ENCODE data around the gene OR2H2.

OR2H2 gene

DNA sequence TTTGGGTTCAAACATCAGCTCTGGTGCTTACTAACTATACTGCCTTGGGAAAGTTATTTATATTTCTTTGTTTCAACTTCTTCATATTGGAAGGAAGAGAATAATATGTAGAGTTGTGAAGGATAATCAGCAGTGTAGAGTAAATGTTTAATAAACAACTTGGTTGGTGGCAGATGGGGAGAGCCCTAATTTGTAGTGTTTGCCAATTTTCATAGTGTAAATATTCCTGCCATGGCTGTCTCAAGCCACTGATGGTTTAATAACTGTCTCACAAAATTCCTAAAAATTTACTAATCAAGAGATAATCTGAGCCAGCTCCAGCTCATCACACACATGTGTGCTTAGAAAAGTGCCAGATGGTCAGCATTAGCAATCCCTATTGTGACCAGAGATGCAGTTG, at the start of gene OR2H2:
OR2H2 (plus strand) TSS at position 301 of the 400 bp plus-strand sequence. CDS start 2,824 bp downstream, outside the sequence.
- DNase-seq, result no peak

DNA sequence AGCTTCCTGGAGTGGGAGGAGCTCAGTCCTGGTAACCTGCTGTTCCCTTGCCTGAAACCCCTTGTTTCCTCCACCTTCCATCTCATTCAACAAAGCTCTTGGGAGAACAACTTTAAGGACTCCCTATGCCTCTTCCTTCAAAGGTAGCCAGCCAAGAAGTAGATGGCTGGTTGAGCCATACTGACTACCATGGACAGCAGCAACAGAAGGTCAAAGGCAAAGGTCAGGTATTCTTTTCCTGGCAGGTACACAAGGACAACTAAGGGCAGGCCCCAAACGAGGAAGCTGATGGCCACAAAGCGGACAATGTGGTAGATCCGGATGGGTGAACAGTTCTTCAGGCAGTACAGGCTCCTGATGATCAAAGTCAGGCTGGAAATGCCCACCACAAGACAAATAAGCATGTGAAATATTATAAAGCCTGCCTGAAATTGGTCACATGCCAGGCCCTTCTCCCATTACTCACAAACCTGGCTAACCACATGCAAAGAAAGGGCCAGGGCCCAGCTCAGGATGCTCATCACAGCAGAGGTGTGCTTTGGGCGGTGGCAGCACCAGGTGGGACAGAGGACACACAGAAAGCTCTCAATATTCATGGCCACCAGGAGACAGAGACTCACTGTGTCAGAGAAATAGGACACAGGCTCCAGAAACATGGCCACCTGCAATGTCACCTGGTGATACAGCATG, 47.1 kb upstream of the OR2H2 start:
- DNase-seq, result no peak

DNA sequence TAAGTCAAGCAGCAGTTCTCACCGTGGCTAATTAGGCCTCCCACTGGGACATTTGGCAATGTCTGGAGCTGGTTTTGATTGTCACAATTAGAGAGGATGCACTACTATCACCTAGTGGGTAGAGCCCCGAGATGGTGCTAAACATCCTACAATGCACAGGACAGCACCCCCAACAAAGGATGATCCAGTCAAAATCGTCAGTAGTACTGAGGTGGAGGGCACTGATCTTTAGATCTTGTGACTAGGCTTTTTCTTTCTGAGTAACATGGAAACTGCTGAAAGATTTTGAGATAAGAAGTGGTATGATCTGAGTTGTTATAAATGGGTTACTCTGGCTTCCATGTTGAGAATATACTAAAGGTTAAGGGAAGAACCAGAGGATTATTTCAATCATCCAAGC, 37.3 kb upstream of the OR2H2 start:
- no peak for DNase-seq

DNA sequence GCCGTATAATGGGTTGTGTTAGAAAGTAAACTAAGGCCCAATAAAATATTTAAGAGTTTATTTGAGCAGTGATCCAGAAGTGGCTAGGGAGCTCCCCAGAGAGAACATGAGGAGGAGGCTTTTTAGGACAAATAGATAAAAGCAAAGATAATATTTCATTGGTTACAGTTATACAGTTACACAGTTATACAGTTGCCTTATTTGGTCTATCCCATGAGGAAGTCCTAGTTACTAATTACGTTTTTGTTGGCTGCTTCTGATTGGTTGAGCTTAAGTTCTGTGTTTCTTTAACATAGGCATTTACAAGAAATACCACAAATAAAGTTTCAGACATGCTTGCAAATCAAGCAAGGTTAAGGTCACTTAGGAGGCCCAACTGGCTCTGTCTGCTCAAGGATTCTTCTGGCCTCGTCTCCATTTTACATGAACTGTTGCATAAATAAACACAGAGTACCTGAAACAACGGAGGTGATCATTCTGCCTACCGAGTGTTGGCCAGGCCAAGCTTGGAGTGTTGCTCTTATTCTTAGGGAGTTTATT, 32.3 kb upstream of the OR2H2 start:
- peak; percentile 22 for DNase-seq

DNA sequence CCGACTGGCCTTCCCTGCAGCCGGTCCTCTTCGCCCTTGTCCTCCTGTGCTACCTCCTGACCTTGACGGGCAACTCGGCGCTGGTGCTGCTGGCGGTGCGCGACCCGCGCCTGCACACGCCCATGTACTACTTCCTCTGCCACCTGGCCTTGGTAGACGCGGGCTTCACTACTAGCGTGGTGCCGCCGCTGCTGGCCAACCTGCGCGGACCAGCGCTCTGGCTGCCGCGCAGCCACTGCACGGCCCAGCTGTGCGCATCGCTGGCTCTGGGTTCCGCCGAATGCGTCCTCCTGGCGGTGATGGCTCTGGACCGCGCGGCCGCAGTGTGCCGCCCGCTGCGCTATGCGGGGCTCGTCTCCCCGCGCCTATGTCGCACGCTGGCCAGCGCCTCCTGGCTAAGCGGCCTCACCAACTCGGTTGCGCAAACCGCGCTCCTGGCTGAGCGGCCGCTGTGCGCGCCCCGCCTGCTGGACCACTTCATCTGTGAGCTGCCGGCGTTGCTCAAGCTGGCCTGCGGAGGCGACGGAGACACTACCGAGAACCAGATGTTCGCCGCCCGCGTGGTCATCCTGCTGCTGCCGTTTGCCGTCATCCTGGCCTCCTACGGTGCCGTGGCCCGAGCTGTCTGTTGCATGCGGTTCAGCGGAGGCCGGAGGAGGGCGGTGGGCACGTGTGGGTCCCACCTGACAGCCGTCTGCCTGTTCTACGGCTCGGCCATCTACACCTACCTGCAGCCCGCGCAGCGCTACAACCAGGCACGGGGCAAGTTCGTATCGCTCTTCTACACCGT, 31.5 kb upstream of the OR2H2 start:
- DNase-seq, result no peak

DNA sequence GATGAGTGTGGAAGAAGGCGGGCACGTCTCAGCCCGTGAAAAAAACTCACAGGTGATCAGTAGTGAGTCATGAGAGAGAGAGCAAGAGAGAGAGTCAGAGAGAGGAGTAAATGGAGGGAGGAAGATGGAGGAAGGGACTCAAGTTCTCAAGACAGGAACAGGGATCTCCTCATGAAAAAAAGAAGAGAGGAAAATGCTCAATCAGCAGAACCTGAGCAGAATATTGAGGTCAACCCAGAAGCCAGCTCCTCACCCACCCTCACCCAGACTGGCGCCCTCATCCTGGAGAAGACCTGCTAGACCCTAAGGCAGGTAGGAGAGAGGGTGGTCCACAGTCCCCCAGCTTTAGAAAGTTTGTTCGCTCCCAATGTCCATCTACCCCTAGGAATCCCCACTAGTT, 30.2 kb upstream of the OR2H2 start:
- DNase-seq, result no peak

DNA sequence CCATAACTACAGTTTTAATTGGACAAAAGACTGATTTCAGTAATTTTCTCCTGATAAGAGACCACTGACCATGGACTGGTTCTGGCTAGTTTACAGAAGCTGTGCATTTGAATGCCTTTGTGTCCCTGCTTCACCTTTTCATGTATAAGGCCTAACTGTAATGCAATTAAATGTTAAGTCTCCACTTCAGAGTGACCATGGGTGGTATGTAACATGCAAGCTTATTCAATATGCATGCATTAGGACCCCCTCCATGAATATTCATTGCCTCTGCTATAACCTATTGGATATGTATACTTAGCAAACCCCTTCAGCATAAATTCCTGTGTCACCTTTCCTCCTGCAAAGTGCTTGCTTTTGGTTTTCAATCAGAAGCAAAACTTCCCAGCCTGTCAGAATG, 27.6 kb upstream of the OR2H2 start:
- DNase-seq, result no peak

DNA sequence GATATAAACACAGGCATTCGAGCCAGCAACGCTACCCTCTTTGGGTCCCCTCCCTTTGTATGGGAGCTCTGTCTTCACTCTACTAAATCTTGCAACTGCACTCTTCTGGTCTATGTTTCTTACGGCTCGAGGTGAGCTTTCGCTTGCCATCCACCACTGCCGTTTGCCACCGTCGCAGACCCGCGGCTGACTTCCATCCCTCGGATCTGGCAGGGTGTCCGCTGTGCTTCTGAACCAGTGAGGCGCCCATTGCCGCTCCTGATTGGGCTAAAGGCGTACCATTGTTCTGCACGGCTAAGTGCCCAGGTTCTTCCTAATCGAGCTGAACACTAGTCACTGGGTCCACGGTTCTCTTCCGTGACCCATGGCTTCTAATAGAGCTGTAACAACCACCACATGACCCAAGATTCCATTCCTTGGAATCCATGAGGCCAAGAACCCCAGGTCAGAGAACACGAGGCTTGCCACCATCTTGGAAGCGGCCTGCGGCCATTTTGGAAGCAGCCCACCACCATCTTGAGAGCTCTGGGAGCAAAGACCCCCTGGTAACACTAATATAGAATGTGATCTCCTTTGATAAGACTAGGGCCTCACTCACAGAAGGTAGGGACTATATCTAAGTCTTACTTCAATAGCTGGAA, 26.4 kb upstream of the OR2H2 start:
- no peak for DNase-seq

DNA sequence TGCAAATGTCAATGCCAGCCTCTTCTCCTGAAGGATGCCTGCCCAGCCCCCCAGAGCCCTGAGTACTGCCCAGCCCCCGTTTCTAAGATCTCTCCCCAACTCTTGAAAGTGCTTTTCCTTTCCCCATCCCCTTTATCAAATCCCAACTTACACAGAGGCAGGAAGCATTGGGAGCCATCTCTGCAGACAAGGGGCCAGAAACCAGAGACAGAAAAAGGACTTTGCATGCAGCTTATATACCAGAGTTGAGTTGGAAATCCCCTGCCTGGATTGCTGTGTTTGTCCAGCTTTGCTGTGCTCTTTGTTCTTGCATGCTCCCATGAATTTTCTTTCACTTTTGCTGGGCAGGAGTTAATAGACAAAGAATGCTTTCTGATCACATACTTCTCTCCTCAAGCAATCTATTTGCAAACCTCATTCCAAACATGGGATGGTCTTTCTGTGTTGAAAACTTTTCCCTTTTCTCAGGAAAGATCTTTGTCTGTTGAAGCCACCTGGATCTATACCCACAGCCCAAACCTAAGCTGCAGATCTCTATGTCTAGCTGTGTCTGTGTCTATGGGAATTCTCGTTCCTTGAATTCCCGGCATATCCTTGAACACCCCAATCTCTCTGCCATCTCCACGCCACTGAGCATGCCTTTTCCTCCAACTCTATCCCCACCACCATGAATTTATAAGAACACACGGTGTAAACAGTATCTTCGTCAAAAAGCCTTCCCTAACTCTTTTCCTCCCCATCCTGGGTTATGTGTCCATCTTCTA, 25.2 kb upstream of the OR2H2 start, which contains the start of gene UBD:
UBD (minus strand) TSS at position 209 of the 764 bp plus-strand sequence; CDS start at position 178, 31 bp downstream.
- DNase-seq, result no peak

DNA sequence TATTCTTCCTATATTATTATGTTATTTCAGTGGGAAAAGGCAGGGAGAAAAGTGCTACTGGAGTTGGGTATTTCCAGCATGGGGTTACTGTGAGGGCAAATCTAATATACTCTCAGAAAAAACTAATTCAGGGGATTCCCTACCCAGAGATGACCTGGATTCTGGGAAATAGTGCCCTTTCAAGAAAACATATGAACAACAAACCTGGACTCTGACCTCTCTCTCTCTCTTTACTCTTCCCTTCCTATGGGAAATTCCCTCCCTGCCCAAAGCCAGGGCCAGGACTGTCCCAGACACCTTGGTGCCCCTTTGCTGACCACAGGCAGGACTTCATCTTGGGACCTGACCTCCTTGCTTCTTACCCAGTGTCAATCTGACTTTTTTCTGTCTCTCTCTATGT, 23.8 kb upstream of the OR2H2 start:
- DNase-seq, result no peak

DNA sequence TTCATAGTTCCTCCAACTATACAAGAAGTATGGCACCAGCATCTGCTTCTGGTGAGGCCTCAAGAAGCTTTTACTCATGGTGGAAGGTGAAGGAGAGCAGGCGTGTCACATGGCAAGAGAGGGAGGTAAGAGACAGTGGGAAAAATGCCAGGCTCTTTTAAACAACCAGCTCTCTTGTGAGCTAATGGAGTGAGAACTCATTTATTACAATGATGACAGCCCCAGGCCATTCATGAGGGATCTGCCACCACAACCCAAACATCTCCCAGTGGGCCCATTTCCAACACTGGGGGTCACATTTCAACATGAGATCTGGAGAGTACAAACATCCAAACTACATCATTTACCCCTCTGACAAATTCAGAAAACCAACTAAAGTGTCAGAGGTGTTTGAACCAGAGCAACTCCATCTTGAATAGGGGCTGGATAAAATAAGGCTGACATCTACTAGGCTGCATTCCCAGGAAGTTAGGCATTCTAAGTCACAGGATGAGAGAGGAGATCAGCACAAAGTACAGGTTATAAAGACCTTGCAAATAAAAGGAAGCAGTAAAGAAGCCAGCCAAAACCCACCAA, 23.2 kb upstream of the OR2H2 start:
- DNase-seq, result no peak

DNA sequence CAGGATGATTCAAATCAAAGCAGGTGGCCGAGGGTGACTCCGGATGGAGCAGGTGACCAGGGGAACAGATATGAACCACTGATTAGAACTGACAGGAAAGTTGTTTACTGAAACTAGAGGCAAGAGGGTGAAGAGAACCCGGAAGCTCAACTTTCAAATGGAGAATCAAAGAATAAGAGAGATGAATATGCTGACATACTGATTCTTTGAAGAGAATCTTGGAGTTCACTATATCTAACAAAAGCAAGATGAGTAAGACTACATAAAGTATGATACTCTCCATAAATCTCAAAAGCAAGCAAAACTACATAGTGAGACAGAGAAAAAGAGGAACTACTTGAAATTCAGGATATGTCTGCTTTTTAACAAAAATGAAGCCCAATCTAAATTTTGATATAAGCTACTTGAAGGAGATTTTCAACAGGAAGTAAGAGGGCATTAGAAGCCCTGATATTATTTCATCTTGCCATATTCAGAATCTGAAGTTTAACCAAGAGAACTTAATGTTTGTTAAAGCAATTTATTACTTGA, 21.4 kb upstream of the OR2H2 start:
- no peak for DNase-seq

DNA sequence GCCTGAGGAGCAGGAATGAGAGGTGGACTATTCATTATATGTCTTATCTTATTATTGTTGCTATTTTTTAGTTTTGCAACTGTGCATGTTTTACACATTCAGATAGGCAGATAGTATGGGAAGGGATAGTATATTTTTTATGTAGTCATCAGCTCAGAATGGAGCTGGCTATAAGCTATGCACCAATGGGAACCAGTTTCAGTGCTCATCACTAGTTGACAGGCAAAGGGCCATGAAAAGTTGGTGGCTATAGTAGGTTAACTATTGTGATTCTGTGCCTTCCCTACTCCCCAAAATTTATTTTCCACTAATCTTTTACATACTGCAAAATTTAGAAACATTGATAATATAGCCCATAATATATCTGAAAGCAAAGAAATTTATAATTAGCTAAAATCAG, 20.0 kb upstream of the OR2H2 start:
- no peak for DNase-seq

DNA sequence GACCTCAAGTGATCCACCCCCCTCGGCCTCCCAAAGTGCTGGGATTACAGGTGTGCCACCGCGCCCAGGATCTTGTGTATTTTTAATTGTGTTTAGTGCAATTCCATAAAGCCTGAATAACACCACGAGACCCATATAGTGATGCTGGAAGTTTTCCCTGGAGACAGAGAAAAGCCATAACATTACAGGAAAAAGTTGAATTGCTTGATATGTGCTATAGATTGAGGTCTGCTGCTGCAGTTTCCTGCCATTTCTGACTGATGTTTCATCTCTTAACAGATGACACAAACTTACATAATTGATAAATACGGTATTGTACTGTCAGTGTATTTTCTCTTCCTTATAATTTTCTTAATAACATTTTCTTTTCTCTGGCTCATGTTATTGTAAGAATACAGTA, 18.1 kb upstream of the OR2H2 start:
- no peak for DNase-seq

DNA sequence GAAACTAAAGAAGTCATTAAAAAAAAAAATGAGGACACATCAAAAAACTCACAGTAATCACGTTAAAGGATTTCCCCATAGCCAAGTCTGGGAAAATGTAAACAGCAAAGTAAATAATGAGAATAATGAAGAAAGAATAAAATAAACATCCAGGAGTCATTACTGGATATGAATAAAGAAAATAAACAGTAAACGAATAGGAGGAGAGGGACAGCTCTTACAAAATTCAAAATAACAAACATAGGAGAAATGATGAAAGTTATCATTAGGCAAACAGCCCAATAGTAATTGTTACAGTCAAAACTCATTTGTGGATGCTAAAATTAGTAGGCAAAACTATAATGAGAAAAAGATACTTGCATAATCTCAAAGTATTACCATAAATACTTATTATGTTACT, 17.4 kb upstream of the OR2H2 start:
- no peak for DNase-seq

DNA sequence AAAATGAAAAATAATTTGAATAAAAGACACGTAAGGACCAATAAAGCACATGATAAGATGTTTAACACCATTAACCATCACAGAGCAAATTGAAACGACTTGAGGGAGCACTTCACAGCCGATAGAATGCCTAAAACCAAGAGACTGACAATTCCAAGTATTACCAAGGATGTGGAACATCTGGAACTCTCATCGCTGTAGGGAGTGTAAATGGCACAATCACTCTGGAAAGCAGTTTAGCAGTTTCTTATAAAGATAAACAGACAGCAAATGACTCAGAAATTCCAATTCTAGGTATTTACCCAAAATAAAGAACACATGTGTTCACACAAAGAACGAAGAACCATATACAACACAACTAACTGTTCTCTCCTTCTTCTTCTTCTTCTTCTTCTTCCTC, 16.9 kb upstream of the OR2H2 start:
- no peak for DNase-seq

DNA sequence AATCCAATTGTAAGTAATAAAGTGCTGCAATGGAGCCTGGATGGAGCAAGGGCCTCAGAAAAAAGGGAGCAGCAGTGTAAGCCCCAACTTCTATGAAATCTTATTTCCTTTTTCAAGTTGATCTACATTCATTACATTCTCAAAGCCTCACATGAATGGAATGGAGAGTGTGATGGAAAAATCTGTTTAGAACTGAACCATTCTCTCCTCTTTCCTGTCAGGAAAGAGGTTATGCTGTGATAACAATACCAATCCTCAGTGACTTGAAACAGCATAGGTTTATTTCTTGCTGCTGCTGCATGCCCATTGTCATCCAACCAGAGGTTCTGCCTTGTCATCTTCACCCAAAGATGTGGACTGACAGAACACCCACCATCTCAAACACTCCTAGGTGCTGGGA, 8.9 kb upstream of the OR2H2 start:
- DNase-seq, result no peak

DNA sequence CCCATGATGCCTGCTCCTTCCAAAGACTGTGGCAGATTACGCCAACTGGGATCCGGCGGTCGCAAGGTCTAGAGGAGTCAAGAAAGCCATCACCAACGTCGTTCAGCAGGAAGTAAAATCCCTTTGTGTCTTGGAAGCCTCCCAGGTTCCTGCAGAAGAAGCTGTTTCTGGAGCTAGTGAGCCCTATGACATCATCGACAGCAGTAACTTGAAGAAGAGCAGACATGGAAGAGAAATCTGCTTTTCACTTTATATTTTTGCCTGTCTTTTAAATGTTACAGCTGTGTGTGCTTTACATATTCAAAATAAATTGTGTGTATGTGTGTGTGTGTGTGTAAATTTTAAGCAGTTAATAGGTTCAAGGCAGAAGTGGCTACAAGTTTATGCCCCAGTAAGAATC, 7.4 kb upstream of the OR2H2 start:
- DNase-seq, result no peak

DNA sequence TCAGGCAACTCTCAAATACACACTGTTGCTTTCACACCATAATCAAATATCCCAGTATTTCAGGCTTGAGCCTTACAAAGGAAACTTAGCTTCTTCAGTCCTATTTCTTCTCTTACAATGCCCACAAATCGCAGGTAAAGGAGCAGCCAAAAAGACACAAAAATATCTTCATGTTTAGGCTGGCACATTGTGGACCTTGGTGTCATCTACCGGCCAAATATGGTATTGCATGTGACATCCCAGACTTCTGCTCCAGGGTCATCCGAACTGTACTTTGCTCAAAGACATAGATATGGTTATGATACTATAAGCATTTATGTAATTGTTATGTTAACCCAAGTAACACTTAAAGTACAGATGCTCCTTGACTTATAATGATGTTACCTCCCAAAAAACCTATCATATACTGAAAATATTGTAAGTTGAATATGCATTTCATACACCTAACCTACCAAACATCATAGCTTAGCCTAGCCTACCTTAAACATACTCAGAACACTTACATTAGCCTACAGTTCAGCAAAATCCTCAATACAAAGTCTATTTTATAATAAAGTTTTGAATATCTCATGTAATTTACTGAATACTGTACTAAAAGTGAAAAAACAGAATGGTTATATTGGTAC, 4.6 kb downstream of the OR2H2 start:
- no peak for DNase-seq

DNA sequence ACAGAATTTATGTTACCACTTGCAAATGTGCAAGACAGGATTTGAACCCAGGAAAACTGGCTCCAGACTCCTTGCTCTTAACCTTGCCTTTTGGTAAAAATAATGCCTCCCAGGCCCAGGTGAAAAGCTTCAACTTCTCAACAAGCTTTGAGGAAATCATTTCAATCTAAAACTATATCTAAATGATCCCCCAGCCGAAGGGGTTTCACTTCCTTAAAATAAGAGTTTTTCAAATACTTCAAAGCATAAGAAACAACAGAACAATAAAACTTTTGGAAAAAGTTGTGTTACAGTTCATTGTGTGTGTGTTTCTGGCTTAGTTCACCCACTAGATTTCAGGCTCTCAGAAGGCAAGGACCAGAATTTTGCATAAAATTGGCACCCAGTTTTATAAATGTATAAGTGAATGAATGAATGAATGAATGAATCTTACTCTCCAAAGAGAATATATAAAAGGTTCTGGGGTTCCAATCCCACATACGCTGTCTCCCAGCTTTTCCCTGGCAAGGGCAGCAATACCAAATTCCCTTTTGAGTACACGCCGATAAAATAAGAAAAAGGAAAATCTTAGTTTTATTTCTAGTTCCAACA, 5.4 kb downstream of the OR2H2 start:
- no peak for DNase-seq

DNA sequence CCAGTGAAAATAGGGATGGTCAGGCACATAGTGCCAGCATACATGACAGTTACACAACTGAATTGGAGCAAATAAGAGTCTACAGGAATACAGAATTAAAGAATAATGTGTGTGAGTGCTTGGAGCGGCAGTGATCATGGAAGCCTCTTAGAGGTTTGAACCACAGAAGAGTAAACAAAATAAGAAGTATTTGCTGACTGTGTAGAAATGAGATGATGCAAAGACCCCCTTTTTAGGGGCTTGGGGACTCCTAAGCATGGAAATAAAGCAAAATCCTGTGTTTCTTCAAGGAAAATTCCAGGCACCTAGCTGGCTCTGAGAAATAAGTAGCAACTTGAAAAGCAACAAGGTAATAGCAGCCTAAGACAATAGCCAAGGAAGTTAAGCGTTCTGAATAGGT, 6.8 kb downstream of the OR2H2 start:
- DNase-seq, result no peak
